ENCODE data around the gene ALKAL2.

GRCh38 chr2:231521-232185 is 56.2 kb downstream of the ALKAL2 start:
- no peak for TF ChIP-seq CTCF (IDR thresholded peaks at IDR 0.05)
- TF ChIP-seq EP300 (IDR thresholded peaks at IDR 0.05; ENCODE audit: low read depth): no peak
- TF ChIP-seq POLR2A (IDR thresholded peaks at IDR 0.05): no peak
- TF ChIP-seq POLR2AphosphoS5 (IDR thresholded peaks at IDR 0.05): no peak

Data from transverse colon (tissue), 4 donors.